ENCODE results near the gene C1orf198.

Gene C1orf198

DNA sequence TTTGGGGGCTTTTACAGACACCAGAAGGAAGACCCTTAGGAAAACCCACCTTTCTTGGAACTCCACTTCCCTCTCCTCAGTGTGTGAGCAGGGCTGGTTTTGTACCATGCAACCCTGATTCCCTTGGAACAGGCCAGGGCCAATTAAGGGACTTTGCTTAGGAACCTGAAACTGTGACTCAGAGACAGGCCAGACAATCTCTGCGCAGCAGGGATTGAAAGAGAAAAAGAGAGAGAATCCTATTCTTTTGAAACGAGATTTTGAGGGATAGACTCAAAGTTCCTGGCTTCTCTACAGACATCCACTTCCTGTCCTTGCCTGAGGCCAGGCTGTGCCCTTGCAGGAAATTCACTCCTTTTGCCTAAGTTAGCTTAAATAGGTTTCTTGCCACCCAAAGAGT lies 23.1 kb upstream of the C1orf198 start:
- no peak for DNase-seq

DNA sequence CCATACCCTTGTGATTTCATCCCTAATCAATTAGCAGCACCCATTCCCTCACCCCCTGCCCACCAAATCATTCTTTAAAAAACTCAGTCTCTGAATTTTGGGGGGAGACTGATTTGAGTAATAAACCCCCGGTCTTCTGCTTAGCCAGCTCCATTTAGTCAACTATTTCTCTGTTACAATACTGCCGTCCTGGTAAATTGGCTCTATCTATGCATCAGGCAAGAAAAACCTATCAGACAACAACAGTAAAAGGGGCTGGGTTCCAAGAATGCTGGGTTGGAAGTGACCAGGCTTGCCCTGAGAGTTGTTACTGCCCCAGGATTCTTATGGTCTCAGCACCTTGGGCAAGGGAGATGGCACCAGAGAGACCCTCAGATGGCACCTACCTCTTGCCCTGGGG lies 16.3 kb upstream of the C1orf198 start:
- DNase-seq: no peak

DNA sequence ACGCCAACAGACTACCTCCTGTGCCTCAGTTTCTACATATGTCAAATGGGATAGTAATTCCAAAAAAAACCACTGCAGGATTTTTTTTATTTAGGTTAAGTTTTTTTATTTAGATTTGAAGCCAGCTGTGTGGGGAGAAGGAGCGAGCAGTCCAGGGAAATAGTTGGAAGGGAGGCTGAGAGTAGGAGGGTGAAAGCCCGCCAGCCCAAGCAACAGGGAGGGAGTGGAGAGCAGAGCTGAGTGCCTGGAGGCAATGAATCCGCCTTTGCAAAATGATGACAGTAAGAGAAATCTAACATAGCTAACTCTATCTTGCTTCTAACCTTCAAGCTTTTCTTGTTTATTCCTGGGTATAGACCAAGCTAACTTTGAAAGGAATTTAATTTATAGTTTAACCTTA lies 15.6 kb upstream of the C1orf198 start:
- DNase-seq: no peak

DNA sequence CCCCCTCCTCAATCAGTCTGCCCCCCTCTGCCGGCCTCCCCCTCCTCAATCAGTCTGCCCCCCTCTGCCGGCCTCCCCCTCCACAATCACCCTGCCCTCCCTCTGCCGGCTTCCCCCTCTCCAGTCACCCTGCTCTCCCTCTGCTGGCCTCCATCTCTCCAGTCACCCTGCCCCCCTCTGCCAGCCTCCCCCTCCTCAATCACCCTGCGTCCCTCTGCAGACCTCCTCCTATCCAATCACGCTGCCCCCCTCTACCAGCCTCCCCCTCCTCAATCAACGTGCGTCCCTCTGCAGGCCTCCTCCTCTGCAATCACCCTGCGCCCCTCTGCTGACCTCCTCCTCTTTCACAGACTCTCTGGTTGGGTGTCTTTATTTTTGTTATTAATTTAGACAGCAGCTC lies 11.5 kb upstream of the C1orf198 start:
- no peak for DNase-seq

DNA sequence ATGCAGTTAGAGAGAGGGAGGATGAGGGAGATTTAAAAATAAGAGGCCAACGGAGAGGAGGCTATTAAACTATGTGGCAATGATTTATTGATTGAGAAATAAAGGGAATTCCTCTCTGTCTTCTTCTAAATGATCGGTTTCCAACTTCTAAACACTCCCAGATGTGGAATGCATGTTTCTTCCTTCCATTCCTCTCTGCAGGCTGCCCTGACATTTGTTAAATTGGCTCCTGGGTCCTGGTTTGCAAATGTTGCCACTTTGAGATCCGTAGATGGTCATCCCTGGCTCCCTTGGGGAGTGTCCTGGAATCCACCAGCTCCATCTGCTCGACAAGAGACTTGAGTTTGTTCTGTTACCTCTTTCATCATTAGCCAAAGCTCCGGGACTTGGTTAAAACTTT lies 10.3 kb upstream of the C1orf198 start:
- no peak for DNase-seq

DNA sequence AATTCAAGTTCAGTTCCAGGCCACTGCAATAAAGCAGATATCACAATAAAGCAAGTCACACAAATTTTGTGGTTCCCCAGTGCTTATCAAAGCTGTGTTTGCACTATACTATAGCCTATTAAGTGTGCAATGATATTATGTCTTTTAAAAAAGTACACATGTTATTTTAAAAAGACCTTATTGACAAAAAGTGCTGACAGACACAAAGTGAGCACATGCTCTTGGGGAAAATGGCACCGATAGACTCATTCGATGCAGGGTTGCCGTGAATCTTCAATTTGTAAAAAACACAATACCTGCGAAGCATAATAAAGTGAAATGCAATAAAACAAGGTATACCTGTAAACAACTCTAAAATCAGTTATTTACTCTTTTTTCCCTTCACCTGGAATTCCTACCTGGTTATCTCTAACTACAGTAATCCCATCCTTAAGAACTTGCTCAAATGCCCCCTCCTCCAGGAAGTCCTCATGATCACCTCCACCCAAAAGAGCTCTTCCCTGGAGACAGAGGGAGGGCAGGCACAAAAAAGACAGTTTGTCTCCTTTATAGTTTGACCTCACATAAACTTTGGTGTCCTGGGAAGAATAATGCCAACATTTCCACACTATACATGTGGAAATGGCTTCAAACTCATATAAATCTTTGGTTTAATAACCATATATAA lies 9.7 kb upstream of the C1orf198 start:
- DNase-seq: no peak

DNA sequence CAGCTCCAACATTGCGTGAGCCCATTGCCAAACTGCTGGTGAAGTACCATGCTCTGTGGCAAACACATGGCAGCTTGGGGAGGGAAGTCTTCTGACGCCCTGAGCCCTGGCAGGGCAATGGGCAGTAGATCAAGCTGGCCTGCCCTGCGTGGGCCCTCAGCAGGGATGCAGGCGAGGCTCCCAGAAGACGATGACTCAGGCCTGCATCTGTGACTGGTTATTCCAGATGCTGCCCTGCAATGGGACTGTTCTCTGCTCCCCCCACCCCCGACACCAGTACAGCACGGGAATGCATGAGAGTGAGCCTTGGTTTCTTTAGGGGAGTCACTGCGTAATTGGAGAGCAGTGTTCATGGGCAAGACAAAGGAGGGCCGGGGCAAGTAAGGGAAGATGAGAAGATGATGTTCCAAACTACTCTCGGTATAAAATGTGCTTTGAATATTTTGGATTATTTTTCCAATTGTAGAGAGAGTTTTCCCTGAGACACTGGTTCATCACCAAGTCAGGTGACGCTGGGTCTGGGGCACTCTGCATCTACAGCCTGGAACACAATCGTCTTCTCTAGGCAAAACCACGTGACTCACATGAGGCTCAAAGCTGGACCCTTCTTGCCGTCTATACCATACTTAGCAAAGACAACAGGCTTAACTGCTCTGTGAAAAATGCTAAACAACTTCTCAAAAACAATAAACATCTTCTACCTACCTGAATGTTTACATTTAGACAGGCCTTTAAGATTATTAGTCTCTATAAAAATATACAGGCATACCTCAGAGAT lies 9.0 kb upstream of the C1orf198 start:
- DNase-seq: no peak

DNA sequence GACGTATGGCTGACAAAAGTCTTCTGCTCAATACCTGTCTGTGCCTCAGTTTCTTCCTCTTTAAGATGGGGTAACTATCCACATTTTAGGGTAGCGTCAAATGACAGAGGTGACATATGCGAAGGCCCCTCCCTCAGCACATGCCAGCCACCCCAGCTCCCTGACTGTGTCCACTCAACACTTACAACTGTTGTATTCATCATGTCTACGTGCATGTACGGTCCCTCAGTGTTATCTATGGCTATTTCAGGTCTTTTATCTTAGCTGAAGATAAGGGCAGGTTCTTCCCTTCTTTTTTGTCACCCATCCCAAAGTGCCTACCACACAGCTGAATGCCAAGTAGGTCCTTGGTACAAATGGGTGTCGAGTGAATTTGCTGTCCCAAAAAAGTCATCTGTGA lies 8.3 kb upstream of the C1orf198 start:
- DNase-seq: no peak

DNA sequence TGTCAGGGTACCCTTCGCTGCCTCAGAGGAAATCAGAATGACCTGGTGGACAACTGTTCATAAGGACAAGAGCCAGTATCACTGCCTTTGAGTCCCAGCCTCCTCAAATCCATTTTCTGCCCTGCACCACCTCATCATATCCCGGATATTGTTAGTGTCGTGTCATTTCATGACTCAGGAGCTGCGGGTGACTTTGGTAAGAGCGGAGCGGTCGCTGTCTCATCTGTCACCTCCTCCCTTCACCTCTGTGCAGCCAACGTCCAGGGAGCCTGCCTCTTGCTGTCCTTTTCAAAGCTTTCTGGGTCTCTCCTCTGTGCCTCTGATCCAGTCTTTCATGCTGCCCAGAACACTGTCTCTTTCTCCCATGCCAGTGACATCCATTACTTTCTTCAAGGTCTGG lies 7.0 kb upstream of the C1orf198 start:
- no peak for DNase-seq

DNA sequence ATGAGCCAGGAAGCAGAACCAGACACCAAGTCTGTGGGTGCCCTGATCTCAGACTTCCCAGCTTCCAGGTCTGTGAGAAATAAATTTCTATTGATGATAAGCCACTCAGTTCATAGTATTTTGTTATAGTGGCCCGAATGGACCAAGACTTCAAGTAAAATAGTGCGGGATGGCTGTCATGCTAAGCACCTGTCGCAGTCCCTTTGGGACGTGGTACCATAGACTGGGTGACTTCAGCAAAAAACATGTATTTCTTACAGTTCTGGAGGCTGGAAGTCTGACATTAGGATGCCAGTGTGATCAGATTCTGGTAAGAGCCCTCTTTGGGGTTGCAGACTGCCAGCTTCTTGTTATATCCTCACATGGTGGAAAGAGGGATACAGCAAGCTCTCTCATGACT lies 2.6 kb upstream of the C1orf198 start:
- no peak for DNase-seq

DNA sequence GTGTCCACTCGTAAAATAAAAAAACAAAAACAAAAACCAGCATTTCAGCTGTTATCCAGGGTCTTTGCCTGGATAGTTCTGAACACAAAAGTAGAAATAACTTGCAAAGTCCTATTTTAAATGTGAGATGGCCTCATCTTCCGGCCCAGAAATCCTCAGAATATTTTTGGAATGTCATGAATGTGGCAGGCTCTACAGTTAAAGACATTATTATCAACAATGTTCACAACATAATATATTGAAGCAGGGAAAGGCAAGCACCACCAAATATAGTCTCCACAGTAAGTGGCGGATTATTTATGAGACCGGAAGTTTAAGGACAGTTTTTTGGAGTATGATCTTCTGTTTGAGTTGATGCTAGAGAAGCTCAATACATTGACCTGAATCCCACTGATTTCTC lies 1.2 kb upstream of the C1orf198 start:
- DNase-seq: no peak

DNA sequence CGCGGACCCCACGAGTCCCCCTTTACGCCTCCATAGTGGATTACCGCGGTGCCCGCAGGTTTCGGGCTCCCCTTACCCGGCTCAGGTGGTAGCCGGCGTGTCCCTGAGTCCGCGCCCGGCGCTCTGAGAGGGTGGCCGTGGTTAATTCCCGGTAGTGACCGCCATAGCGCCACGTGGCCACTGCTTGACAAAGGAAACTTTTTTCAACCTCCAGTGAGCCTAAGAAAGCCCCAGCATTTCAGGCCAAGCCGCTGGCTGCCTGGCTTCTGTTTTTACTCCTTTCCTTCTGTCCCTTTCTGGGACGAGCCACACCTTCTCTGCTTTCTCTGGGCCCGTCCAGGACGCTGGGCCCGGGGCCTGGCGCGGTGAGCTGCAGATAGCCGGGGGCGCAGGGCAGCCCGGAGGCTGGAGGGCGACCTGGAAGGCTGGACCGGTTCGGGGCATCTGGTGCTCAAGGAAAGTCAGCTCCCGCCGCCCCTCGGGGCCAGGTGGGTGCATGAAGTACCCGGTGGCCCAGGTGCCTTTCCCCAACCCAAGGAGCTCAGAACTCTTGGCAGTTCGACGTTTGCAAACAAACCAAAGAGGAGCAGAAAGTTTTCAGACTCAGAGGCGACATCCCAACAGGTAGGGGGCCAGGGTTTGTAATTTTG lies 540 bp upstream of the C1orf198 start:
- DNase-seq: no peak

DNA sequence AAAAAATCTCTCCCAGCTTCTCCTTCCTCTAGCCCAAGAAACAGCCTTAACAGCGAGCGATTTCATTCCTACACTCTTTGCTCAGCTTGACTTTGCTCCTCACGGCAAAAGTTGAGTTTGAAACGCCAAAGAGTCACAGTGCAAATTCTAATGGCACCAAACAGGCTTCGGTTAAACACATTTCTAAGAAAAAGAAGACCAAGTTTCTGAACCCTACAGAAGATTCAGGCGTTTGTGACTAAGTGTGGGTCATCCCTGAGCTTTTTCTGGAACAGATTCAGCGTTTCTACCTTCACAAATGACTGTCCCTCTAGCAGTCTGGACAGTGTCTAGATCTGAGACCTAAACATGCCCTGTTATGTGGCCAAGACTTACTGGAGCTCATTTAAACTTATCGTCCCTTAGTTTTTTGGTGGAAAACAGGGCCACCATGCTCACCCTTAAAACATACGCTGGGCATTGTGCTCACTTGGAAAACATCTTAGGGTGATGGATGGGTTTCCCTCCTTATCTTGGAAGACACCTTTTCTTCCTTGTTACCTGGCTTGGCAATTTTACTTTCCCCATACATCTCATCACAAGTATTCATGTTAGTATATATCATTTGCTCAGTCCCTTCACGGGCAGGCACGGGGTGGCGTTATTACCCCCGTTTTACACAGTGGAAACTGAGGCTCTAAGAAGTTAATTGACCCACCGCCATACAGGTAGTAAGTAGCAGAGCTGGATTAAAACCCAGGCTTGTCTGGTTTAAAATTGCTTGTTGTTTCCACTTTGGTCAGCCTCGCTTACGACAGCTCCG lies 1.0 kb downstream of the C1orf198 start:
- DNase-seq: no peak

DNA sequence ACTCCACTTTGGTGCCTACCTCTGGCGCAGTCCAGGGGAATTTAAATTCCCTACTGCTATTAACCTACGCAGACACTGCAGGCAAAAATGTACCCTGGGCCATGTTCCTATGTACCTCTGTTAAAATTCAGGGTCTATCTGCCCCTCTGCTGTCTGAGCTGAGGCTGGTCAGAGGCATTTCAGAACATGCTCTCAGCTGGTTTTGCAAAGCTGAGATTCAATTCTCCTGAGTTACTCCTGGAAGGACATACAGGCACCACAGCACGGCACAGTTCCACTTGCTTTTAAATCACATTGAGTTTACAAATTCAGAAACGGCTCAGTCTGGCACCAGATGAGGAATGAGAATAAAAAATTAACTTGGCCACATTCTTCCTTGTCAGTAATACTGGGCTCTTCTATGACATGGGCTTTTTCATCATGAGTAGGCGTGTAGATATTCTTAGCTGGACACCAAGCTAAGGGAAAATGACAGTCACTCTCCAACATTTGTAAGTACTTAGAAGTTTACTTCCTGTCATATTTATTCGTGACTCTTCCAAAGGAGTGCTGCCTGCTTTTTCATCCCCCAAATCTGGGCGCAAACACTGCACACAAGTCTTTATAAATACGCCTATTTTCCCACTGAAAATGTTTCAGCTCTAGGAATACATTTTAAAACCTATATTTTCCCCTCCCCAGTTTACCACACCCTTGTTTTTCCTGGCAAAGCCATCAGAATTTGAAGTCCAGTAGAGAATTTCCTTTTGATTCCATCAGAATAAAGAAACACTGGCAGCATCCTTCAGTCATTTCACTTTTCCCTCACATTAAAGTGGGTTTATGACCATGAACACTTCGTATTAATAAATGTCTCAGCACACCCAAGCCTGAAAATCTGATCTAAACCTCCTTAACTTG lies 1.9 kb downstream of the C1orf198 start:
- no peak for DNase-seq

DNA sequence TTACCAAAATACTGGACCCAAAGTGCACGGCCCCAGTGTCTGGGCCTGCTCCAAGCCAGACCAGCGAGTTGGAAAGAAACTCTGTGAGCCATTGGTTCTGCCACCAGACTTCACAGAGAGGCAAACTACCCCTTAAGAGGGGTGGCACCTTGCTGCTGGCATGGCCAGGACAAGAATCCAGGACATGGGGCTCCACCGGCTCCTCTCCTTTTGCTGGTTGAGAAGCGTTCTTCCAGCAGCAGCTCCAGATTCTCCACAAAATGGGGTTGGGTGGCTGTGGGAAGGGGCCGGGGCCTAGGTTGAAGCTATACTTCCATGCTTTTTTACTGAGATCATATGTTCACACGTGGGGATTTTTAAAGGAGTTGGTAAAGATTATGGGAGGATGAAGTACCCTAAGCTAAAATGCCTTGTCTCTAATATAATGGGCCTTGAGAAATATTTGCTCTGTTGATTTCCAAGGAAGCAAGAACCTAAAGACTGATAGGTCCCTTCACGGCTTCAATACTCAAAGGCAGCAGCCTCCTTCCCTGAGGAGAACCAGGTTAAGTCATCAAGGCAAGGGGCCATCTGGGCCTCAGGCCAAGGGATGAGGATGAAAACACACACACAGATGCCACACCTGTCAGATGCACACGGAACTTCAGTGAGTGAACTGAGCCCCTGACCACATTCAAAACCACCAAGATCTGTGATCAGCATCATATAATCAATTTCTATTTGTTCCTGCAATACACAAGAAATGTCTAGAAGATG lies 3.1 kb downstream of the C1orf198 start:
- no peak for DNase-seq

DNA sequence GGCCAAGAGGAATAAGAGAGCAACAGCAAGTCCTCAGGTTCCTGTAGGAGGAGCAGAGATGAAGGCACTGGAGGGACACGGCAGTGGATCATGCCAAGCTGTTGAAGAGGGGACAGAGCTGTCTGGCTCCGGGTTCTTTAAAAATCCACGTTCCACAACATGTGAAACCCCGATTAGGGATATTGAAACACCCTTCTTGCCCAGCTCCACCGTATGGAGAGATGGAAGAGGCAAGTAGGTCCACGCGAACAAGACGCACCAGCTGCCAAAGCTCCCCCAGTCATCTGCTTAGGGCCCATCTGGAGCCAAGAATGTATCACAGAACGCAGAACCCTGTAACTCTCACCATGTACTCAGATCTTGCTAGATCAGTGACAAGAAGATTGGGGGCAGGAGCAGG lies 3.9 kb downstream of the C1orf198 start:
- no peak for DNase-seq

DNA sequence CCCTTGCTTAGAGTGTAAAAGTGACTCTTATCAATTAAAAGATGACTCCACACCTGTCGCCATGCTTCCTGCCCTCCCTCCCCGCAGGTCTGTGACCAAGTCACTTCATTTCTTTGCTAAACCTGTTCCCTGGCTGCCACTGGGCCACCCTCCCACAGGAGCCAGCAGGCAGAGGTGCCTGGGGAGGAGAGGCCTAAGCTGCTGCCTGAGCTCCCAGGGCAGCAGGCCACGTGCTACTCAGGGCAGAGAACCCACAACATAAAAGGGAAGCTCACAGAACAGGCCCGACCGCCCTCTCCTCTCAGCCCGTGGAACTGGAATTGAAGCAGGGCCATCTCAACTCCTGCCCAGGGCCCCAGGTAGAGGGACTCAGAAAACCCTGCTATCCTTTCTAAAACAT lies 4.9 kb downstream of the C1orf198 start:
- DNase-seq: no peak

DNA sequence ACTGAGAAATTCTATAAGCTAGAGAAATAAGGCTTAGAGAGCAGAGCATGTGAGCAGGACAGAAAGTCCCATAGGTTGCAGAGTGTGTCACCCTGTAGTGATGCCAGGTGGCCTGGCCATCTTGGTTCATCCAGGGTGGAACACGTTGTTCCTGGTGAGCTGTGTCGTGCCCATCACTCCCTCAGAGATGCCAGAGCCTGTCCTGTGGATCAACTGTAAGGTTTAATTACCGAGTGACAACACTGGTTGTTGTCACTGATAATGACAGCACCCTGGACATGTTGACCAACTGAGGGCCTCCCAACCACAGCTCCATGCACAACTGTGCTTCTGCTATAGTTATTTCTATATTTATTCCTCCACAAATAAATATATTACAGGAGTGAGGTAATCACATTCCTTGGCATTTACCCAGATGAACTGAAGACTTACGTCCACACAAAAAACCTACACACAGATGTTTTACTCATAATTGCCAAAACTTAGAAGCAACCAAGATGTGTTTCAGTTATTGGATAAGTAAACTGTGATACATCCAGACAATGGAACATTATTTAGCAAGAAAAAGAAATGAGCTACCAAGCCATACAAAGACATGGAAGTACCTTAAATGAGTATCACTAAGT lies 6.2 kb downstream of the C1orf198 start:
- no peak for DNase-seq

DNA sequence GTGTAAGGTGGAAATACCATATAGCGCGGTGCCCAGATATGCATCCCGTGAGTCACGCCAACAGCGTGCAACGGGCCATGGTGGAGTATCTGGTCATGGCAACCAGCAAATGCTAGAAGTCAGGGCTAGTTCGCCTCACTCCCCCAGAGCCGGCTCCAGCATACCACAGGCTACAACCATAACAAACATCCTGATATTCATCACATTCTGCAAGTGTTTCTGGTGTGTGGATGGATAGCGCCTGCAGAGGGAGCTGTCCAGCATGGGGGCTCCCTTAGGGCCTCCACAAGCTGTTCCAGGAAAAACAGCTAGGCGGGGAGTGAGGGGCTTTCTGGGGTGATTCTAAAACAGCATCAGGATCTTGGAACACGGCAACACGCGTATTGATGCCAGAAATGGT lies 6.8 kb downstream of the C1orf198 start:
- DNase-seq: no peak

DNA sequence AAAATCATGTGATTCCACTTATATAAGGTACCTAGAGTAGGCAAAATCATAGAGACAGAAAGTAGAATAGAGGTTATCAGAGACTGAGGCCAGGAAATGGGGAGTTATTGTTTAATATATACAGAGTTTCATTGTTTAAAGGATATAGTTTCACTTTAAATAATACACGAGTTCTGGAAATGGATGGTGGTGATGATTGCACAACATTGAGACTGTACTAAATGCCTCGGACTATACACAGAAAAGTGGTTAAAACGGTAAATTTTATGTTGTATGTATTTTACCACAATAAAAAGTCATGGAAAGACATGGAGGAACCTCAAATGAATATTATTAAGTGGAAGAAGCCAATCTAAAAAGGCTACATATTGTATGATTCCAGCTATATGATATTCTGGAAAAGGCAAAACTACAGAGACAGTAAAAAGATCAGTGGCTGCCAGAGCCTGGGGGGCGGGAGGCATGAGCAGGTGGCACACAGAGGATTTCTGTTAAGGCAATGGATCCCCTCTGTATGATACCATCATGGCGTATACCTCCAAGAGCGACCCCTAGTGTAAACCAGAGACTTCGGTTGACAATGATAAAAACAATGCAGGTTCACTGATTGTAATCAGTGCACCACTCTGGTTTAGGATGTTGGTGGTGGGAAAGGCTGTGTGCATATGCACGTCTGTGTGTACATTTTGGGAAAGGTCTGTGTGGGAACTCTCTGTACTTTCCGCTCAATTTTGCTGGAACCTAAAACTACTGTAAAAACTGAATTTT lies 7.5 kb downstream of the C1orf198 start:
- DNase-seq: no peak
